ENCODE results near the gene PADI2. TPM values are rescaled to one million over a fixed set of nuclear protein-coding genes. Genes with fewer than 3 reads are reported as not detected.

Gene PADI2
- total and polyA plus RNA-seq, 9 of the 15 experiments (the other 6 are each of a cell fraction or from before 2014, with no cell fraction given), result 0.01 to 0.11 (median 0.01) TPM; not detected in 5

GRCh38 chr1:17066361-17067068 is 52.7 kb downstream of the PADI2 start:
- CTCF ChIA-PET (ENCODE audit: low intra/inter-chr PET ratio), result interaction anchor here (0.6 kb wide), 1 partner anchor 208 kb away, joined by 3 read pairs; no protein-coding TSS in a partner anchor
- FAIRE-seq, result no peak
- TF ChIP-seq CBFA2T3 (IDR thresholded peaks at IDR 0.05) (no peak), RHOXF2B (CRISPR knock-in tag; conservative IDR thresholded peaks at IDR 0.05) (no peak), GABPA (tag; conservative IDR thresholded peaks at IDR 0.05; ENCODE audit: low read depth) (no peak), REST (IDR thresholded peaks at IDR 0.05; ENCODE audit: borderline replicate concordance) (no peak), REST (CRISPR knock-in tag; IDR thresholded peaks at IDR 0.05; ENCODE audit: low read depth) (no peak), KAT2B (IDR thresholded peaks at IDR 0.05; ENCODE audit: low read depth, low read length) (no peak), TCF7L2 (IDR thresholded peaks at IDR 0.05; ENCODE audit: low read depth, low read length) (no peak), GMEB1 (CRISPR knock-in tag; IDR thresholded peaks at IDR 0.05) (no peak), GABPB2 (CRISPR knock-in tag; conservative IDR thresholded peaks at IDR 0.05) (no peak)

More at GRCh38 chr1:17066361-17067068, 52.7 kb downstream of the PADI2 start:
- WGBS (ENCODE audit: insufficient coverage, low coverage, missing lambda C conversion rate), result under 1% methylated on average over 11 of the region's 11 CpGs
- Histone ChIP-seq H2AFZ (ENCODE audit: low read depth, low read length) (no peak overlapping the region), H3K79me2 (ENCODE audit: control insufficient read depth, insufficient read depth, low read length) (no peaks in the 10 kb centered on the region), H3K9me3 (replicated peaks; ENCODE audit: control insufficient read depth, insufficient read depth, low read depth, low read length) (no peaks in the 10 kb centered on the region; the same call in 1 of the 2 replicates), H3K4me3 (no peak overlapping the region), H4K20me1 (replicated peaks; ENCODE audit: control insufficient read depth, insufficient read depth, low read length) (no peaks in the 10 kb centered on the region; the same call in 1 of the 2 replicates), H3K27me3 (ENCODE audit: control insufficient read depth in 2 of 2, insufficient read depth in 2 of 2, low read length in 2 of 2) (peaks cover 28 to 61% of the 10 kb centered on the region in 2 experiments), H3K9me1 (ENCODE audit: control insufficient read depth, insufficient read depth, low read length) (no peaks in the 10 kb centered on the region), H3K36me3 (ENCODE audit: control insufficient read depth, insufficient read depth, low read length) (no peaks in the 10 kb centered on the region), H3K27ac (ENCODE audit: extremely low read depth, low read depth, low read length) (no peak overlapping the region), H3K4me2 (ENCODE audit: insufficient read depth, low read length) (no peak overlapping the region), H3K4me1 (replicated peaks in 1 of 2; ENCODE audit: control insufficient read depth in 2 of 2, insufficient read depth in 2 of 2, low read length in 2 of 2) (no peaks in the 10 kb centered on the region; a peak in 1 of 5 replicates), H3K9ac (ENCODE audit: insufficient read depth in 1 of 2, low read depth in 2 of 2, low read length in 2 of 2) (no peak overlapping the region)
- intact Hi-C loops (cut with micrococcal nuclease), result no loop called here
- no TSS peak for BruUV-seq (replicated peaks)
- ATAC-seq (no peak), DNase-seq (ENCODE audit: extremely low read depth in 1 of 4, low spot score in 3 of 4) (no peak)
- in situ Hi-C loops (cut with MboI), result no loop called here
- POLR2A ChIA-PET, result interaction anchor here (1.2 kb wide), 1 partner anchor 9 kb away, joined by 6 read pairs; no protein-coding TSS in a partner anchor
